ENCODE measurements around the gene MED8. TPM values are rescaled to one million over a fixed set of nuclear protein-coding genes. Genes with fewer than 3 reads are reported as not detected.
A peak's percentile ranks its signal among the peaks of the same experiment; 100 is the strongest.

Gene MED8
- total and polyA plus RNA-seq, 9 of the 15 experiments (the other 6 are each of a cell fraction or from before 2014, with no cell fraction given): 23.0 to 120 (median 56.4) TPM

DNA sequence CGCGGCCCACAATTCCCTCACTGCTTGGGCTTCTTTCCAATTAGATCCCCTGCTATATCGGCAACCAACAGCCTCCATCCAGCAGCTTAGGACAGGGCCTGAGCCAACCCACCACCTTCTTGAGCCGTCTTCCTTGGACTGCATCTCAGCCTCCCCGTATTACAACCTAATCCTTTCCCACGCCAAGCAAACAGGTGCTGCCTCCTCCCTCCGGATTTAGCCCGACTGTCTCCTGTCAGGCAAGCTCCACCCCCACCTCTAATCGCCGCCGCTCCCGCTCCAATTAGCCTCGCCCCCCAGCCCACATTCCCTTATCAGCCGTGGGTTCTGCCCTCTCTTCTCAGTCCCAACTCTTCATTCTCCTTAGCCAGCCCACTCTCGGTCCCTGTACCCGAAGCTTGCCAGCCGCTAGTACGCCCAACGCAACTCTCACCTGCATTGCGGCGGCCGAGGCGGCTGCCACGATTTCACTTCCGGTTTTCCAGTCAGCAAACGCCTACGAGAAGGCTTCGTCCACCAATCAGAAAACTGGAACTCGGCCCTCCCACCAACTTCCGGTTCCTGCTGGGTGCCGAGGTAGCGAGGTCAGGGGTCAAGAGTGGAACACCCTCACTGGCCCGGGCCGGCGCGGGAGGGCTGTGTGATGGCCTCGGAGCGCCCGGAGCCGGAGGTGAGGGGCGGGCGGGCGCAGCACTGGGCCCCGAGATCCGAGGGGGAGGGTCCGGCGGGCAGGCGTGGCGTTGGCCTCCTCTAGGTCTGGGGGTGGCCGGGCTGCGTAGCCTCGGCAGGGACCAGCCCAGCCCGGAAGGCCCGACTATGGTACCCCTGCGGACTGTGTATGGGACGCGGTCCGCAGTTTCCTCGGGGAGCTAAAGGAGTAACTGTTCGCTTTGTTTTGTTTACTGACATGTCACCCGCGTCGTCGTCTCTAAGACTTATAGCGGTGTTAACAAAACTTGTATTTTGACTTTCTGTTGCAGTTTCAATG lies at the start of gene MED8, which contains the start of gene SZT2 (continued):
- no peak for TF ChIP-seq THAP12 (CRISPR knock-in tag; IDR thresholded peaks at IDR 0.05)
- peak; percentile 67; the same call in 1 of the 2 replicates for TF ChIP-seq ZNF717 (CRISPR knock-in tag; IDR thresholded peaks at IDR 0.05)
- peak; percentile 75 to 92 for TF ChIP-seq MNT (conservative IDR thresholded peaks at IDR 0.05)
